ENCODE measurements around the gene XXYLT1. TPM values are rescaled to one million over a fixed set of nuclear protein-coding genes. Genes with fewer than 3 reads are reported as not detected.

The XXYLT1 gene
- total and polyA plus RNA-seq, 10 of the 15 experiments (the other 5 are each of a cell fraction or from before 2014, with no cell fraction given): 1.2 to 14.2 (median 9.3) TPM

GRCh38 chr3:195043607-195044339 lies 227.2 kb downstream of the XXYLT1 start (continued):
- TF ChIP-seq NFYA (IDR thresholded peaks at IDR 0.05; ENCODE audit: borderline replicate concordance, low read depth, low read length): no peak

GRCh38 chr3:195042743-195043606 lies 228.0 kb downstream of the XXYLT1 start:
- Histone ChIP-seq H3K9me3 (replicated peaks; ENCODE audit: control insufficient read depth, insufficient read depth, low read length) (no peaks in the 10 kb centered on the region), H3K9ac (ENCODE audit: control insufficient read depth, insufficient read depth, low read length) (no peak overlapping the region), H4K20me1 (ENCODE audit: control insufficient read depth, insufficient read depth) (no peaks in the 10 kb centered on the region), H3K36me3 (ENCODE audit: control insufficient read depth in 2 of 2, insufficient read depth in 2 of 2, low read length in 1 of 2) (no peaks in the 10 kb centered on the region), H3K79me2 (ENCODE audit: control insufficient read depth, insufficient read depth, low read length) (no peaks in the 10 kb centered on the region), H2AFZ (ENCODE audit: control insufficient read depth, low read depth, low read length) (no peak overlapping the region), H3K27me3 (replicated peaks in 1 of 2; ENCODE audit: control insufficient read depth in 2 of 2, insufficient read depth in 2 of 2, low read length in 1 of 2) (no peaks in the 10 kb centered on the region; a peak in 2 of 4 replicates), H3K4me1 (ENCODE audit: control insufficient read depth, insufficient read depth, low read length) (no peaks in the 10 kb centered on the region), H3K27ac (ENCODE audit: control insufficient read depth, insufficient read depth) (no peak overlapping the region), H3K4me3 (no peak overlapping the region), H3K4me2 (ENCODE audit: control insufficient read depth, insufficient read depth) (no peak overlapping the region)
- RAD21 ChIA-PET (ENCODE audit: unreplicated experiment): no interaction called here
- FAIRE-seq (no peak), DNase-seq (ENCODE audit: low read depth, low spot score) (no peak), ATAC-seq (no peak)
- SMC1A ChIA-PET (ENCODE audit: uncharacterized antibody, unreplicated experiment): interaction anchor here (0.6 kb wide), 1 partner anchor 352 kb away, joined by 3 read pairs; no protein-coding TSS in a partner anchor
- CTCF ChIA-PET: interaction anchor here (0.5 to 1.3 kb wide), 4 partner anchors 26 to 371 kb away, joined by 3 read pairs; partner anchors contain the start of gene LSG1
- in situ Hi-C loops (cut with MboI): no loop called here
- no TSS peak for BruUV-seq (replicated peaks)
- intact Hi-C loops (cut with micrococcal nuclease; ENCODE audit: unreplicated experiment): no loop called here
- WGBS (ENCODE audit: insufficient coverage, insufficient replicate concordance, low lambda C conversion rate, missing lambda C conversion rate): 37% methylated on average over 19 of the region's 19 CpGs
- POLR2A ChIA-PET: interaction anchor here (0.6 kb wide), 1 partner anchor 14 kb away, joined by 3 read pairs; no protein-coding TSS in a partner anchor
- TF ChIP-seq ATF7 (IDR thresholded peaks at IDR 0.05; ENCODE audit: low read depth): no peak
- no peak for TF ChIP-seq PAX8 (IDR thresholded peaks at IDR 0.05)
- no peak for TF ChIP-seq YY1 (IDR thresholded peaks at IDR 0.05; ENCODE audit: low read depth, low read length)
- TF ChIP-seq MAX (IDR thresholded peaks at IDR 0.05; ENCODE audit: low read depth, low read length): no peak
- TF ChIP-seq USF1 (IDR thresholded peaks at IDR 0.05; ENCODE audit: borderline replicate concordance, extremely low read length, insufficient read depth, low read depth, low read length): no peak
- no peak for TF ChIP-seq CHD4 (IDR thresholded peaks at IDR 0.05)
- TF ChIP-seq RB1 (IDR thresholded peaks at IDR 0.05; ENCODE audit: borderline replicate concordance): no peak
- TF ChIP-seq SMARCA5 (IDR thresholded peaks at IDR 0.05): no peak
- no peak for TF ChIP-seq MTA2 (IDR thresholded peaks at IDR 0.05; ENCODE audit: low read depth)
- TF ChIP-seq PAX5 (IDR thresholded peaks at IDR 0.05; ENCODE audit: borderline replicate concordance, low read depth, low read length): no peak
- TF ChIP-seq FOS (IDR thresholded peaks at IDR 0.05; ENCODE audit: borderline replicate concordance, extremely low read depth, insufficient read length): no peak
- TF ChIP-seq MEF2A (IDR thresholded peaks at IDR 0.05; ENCODE audit: insufficient read depth, low read depth, low read length): no peak
- no peak for TF ChIP-seq SKIL (IDR thresholded peaks at IDR 0.05; ENCODE audit: low read depth, poor library complexity, severe bottlenecking)
- TF ChIP-seq TBL1XR1 (IDR thresholded peaks at IDR 0.05; ENCODE audit: low read depth, low read length): no peak
- no peak for TF ChIP-seq SREBF1 (IDR thresholded peaks at IDR 0.05; ENCODE audit: low read length)
- TF ChIP-seq LARP7 (IDR thresholded peaks at IDR 0.05): no peak
- TF ChIP-seq ZZZ3 (IDR thresholded peaks at IDR 0.05; ENCODE audit: control insufficient read depth, insufficient read length, low read depth): no peak
- TF ChIP-seq FOXM1 (IDR thresholded peaks at IDR 0.05; ENCODE audit: low read depth, low read length): no peak
